Transverse colon (tissue), 4 donors: ENCODE results near the gene ARL15. TPM values are rescaled to one million over a fixed set of nuclear protein-coding genes. Genes with fewer than 3 reads are reported as not detected.

Source experiments
- DNase-seq: peaks from one replicate; pipeline ENCODE4 v3.0.0-alpha.2; 2019
- H3K27ac ChIP-seq, 4 donors: fragments of 200-600 bp; sonication (generic); 2 replicates each; pipeline ENCODE4 v1.5.1; 2016 to 2018; ENCODE audit warnings: inconsistent platforms in 4 of 4
- H3K27me3 ChIP-seq: fragments of 200-600 bp; sonication (generic); 2 replicates; pipeline ENCODE4 v1.5.1; 2017; ENCODE audit warnings: inconsistent platforms
- H3K36me3 ChIP-seq, 4 donors: fragments of 200-600 bp; sonication (generic); 2 replicates each; pipeline ENCODE4 v1.5.1; 2017 to 2019; ENCODE audit warnings: inconsistent platforms in 4 of 4
- H3K4me1 ChIP-seq, 4 donors: fragments of 200-600 bp; sonication (generic); 2 replicates each; pipeline ENCODE4 v1.5.1; 2017 to 2020; ENCODE audit warnings: inconsistent platforms in 4 of 4
- H3K4me3 ChIP-seq, 4 donors: fragments of 200-600 bp; sonication (generic); 1 replicate in 1 of 4; 2 replicates in 3 of 4; pipeline versions ENCODE4 v1.5.1 to v1.6.1; 2017 to 2019; ENCODE audit warnings: inconsistent platforms in 4 of 4
- H3K9me3 ChIP-seq, 2 donors: fragments of 200-600 bp; sonication (generic); 2 replicates each; pipeline ENCODE4 v1.5.1; 2017 to 2019; ENCODE audit warnings: inconsistent platforms in 2 of 2
- EP300 ChIP-seq: sonication (generic); formaldehyde crosslinking; IDR thresholded peaks from one replicate; pipeline ENCODE4 v1.6.1; 2017; ENCODE audit warnings: antibody characterized with exemption, low read depth
- POLR2A ChIP-seq: fragments of 450-650 bp; IDR thresholded peaks from one replicate; pipeline ENCODE4 v1.6.1; 2016; ENCODE audit warnings: antibody characterized with exemption, mild to moderate bottlenecking, moderate library complexity
- POLR2AphosphoS5 ChIP-seq, 3 donors: sonication (generic); formaldehyde crosslinking; IDR thresholded peaks; one replicate each; pipeline ENCODE4 v1.6.1; 2016; ENCODE audit warnings: antibody characterized with exemption in 3 of 3
- WGBS, 2 donors: methylation state at CpG; one replicate each; pipeline ENCODE4 v1.1.5; 2018; ENCODE audit warnings: low coverage in 1 of 2; 5-methylcytosine and 5-hydroxymethylcytosine counted together
- in situ Hi-C, 4 donors: fragments of 200-750 bp; cut with MboI; loops; one replicate each; pipeline versions ENCODE4 v1.15.0 to v1.15.1; 2017; ENCODE audit warnings: low sequenced_read_pairs in 3 of 4, low pct_ligation_motif_present in 1 of 4, low pct_unique_long_range_greater_than_20kb in 1 of 4
- intact Hi-C: fragments of 100-400 bp; cut with DNase I; formaldehyde crosslinking; loops from one replicate; pipeline ENCODE4 v1.15.1; 2023; ENCODE audit warnings: low total_unique reads
- total RNA-seq, 4 donors: library from RNA; depleted of rRNA; stranded (reverse); fragments of >200 nt; gene quantifications; one replicate each; pipeline ENCODE4 v1.1.0, GENCODE V29; 2016
- TF ChIP-seq, protein P1 (sequence below), 5 experiments: fragments of 200-600 bp in 3 of 5; fragments of 450-650 bp in 2 of 5; sonication (generic) in 3 of 5; IDR thresholded peaks; 1 replicate in 2 of 5; 2 replicates in 3 of 5; pipeline ENCODE4 v1.5.1; 2016 to 2017; ENCODE audit warnings: antibody characterized with exemption in 5 of 5, inconsistent platforms in 3 of 5, mild to moderate bottlenecking in 2 of 5, moderate library complexity in 1 of 5

The ARL15 gene
- total RNA-seq, 4 donors from 2014 or later: 9.0 to 57.1 (median 27.7) TPM

DNA sequence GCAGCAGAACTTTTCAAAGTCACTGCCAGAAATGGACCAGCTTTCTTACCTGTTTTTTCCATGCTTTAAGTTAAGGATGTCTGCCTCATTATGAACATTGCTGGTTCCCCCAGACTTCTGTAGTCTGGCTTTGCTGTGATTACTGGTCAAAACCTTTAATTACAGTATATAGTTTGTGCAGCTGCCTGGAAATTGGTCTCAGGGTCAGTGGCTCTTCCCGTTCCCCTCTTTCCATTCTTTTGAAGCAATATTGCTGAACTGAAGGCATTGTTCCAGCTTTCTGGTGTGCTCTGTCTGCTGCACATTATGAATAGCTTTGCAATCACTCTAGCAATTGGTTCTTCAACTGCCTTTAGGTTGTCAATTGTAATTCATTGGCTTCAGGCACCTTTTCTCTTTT lies 206.5 kb downstream of the ARL15 start:
- Histone ChIP-seq H3K4me3 (no peak overlapping the region), H3K4me1 (no peaks in the 10 kb centered on the region), H3K27me3 (no peaks in the 10 kb centered on the region), H3K9me3 (no peaks in the 10 kb centered on the region), H3K27ac (no peak overlapping the region), H3K36me3 (no peaks in the 10 kb centered on the region)
- intact Hi-C loops: no loop called here
- WGBS, 2 donors: 64 to 67% methylated on average over 1 of the region's 1 CpG
- in situ Hi-C loops: no loop called here
- DNase-seq: no peak
- TF ChIP-seq POLR2AphosphoS5 (IDR thresholded peaks at IDR 0.05) (no peak), POLR2A (no peak), EP300 (no peak)
- TF ChIP-seq, protein P1, sequence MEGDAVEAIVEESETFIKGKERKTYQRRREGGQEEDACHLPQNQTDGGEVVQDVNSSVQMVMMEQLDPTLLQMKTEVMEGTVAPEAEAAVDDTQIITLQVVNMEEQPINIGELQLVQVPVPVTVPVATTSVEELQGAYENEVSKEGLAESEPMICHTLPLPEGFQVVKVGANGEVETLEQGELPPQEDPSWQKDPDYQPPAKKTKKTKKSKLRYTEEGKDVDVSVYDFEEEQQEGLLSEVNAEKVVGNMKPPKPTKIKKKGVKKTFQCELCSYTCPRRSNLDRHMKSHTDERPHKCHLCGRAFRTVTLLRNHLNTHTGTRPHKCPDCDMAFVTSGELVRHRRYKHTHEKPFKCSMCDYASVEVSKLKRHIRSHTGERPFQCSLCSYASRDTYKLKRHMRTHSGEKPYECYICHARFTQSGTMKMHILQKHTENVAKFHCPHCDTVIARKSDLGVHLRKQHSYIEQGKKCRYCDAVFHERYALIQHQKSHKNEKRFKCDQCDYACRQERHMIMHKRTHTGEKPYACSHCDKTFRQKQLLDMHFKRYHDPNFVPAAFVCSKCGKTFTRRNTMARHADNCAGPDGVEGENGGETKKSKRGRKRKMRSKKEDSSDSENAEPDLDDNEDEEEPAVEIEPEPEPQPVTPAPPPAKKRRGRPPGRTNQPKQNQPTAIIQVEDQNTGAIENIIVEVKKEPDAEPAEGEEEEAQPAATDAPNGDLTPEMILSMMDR (IDR thresholded peaks at IDR 0.05): no peak

DNA sequence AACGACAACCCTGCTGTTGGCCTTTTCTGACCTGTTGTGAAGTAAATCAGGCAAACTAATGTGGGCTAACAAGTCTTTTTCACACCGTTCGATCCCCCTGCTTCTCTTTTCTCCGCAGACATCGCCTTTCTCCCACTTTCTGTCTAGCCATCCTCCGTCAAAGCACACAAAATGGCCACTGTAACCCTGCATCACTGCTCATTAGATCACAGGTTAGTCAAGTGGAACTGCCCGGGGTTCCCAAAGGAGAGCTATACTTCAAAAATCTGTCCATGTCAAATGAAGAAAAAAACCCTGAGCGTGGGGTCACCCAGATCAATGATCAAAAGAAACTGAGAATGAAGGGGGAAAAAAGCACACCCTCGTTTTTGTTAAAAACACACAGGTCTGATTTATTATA lies 212.1 kb downstream of the ARL15 start:
- intact Hi-C loops (no loop called here), in situ Hi-C loops (no loop called here)
- no peak overlapping the region for H3K4me3 ChIP-seq
- DNase-seq: no peak
- no peaks in the 10 kb centered on the region for H3K36me3 ChIP-seq
- no peaks in the 10 kb centered on the region for H3K27me3 ChIP-seq
- peaks cover 0 to under 1% (median 0%) of the 10 kb centered on the region in 4 donors for H3K4me1 ChIP-seq
- TF ChIP-seq POLR2A: no peak
- TF ChIP-seq, protein P1 (IDR thresholded peaks at IDR 0.05): no peak
- TF ChIP-seq POLR2AphosphoS5 (IDR thresholded peaks at IDR 0.05): no peak
- TF ChIP-seq EP300: no peak
- H3K9me3 ChIP-seq: no peaks in the 10 kb centered on the region
- H3K27ac ChIP-seq: no peak overlapping the region
- WGBS, 2 donors: 93 to 94% methylated on average over 7 to 9 of the region's 9 CpGs

DNA sequence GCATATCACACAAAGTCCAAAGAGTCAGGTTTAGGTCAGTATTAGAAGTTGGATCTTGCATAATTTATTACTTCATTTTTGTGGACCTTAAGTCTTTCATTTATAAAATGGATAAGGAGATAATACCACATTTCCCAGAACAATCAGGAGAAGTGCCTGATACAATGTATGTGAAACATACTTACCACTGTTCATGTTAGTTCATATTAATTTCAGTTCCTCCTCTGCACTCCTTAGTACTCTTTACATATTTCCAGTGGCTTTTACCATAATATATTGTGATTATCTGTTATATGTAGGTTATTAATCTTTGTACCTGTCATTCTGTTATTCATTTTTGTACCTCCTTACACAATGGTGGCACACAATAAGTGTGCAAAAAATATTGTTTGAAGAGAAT lies 214.4 kb downstream of the ARL15 start:
- no peak for DNase-seq
- Histone ChIP-seq H3K36me3 (no peaks in the 10 kb centered on the region), H3K4me3 (no peak overlapping the region), H3K27ac (no peak overlapping the region), H3K9me3 (no peaks in the 10 kb centered on the region), H3K4me1 (peaks cover 0 to 4% (median 1%) of the 10 kb centered on the region in 4 donors), H3K27me3 (no peaks in the 10 kb centered on the region)
- in situ Hi-C loops: no loop called here
- TF ChIP-seq, protein P1 (IDR thresholded peaks at IDR 0.05): no peak
- no peak for TF ChIP-seq EP300
- no peak for TF ChIP-seq POLR2AphosphoS5 (IDR thresholded peaks at IDR 0.05)
- no peak for TF ChIP-seq POLR2A
- intact Hi-C loops: no loop called here

DNA sequence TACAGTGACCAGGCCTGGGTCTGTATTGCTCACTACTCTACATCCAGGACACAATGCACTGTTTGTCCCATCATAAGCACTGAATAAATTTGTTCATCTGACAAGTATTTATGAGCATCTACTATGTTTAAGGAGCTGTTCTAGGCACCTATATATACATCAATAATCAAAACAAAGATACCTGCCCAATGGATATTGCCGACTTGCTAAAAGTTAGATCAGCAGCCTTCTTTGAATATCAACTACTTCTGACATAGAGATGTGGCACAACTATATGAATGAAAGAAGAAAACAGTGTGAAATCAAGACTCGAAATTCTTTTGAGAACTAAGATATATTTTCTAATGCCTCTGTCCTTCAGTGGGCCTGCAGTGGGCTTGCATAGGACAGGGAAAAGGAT lies 215.7 kb downstream of the ARL15 start:
- no peak for DNase-seq
- Histone ChIP-seq H3K4me1 (peaks cover 0 to 4% (median 1%) of the 10 kb centered on the region in 4 donors), H3K27me3 (no peaks in the 10 kb centered on the region), H3K36me3 (no peaks in the 10 kb centered on the region), H3K9me3 (no peaks in the 10 kb centered on the region), H3K27ac (no peak overlapping the region), H3K4me3 (no peak overlapping the region)
- in situ Hi-C loops: no loop called here
- TF ChIP-seq POLR2AphosphoS5 (IDR thresholded peaks at IDR 0.05): no peak
- intact Hi-C loops: no loop called here
- WGBS, 2 donors: 80 to 92% methylated on average over 2 of the region's 2 CpGs

DNA sequence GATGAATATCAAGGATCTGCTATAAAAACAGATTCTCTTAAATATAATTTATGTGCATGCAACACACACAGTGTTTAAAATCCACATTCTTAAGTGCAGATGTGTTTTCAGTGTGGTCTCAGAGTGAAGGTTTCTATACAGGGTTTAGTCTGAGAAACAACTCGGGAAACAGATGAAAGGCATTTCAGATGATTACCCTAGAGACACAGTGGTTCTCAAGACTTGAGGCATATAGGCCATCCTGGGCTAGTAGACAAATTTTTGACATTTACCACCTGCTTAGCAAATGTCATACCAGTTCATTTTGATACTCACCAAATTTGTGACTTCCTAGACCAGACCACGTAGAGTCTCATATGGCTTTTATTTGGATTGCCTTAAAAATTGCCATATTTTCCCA lies 216.5 kb downstream of the ARL15 start:
- DNase-seq: no peak
- Histone ChIP-seq H3K27me3 (no peaks in the 10 kb centered on the region), H3K27ac (no peak overlapping the region), H3K4me1 (peaks cover 0 to 4% (median 1%) of the 10 kb centered on the region in 4 donors), H3K4me3 (no peak overlapping the region), H3K9me3 (no peaks in the 10 kb centered on the region), H3K36me3 (no peaks in the 10 kb centered on the region)
- intact Hi-C loops (no loop called here), in situ Hi-C loops (no loop called here)
- WGBS, 2 donors: 77 to 79% methylated on average over 2 of the region's 2 CpGs
- TF ChIP-seq POLR2AphosphoS5 (IDR thresholded peaks at IDR 0.05) (no peak), EP300 (no peak), POLR2A (no peak)
- TF ChIP-seq, protein P1 (IDR thresholded peaks at IDR 0.05): no peak
